HepG2 (cell line): ENCODE data around the gene AHCY. TPM values are rescaled to one million over a fixed set of nuclear protein-coding genes. Genes with fewer than 3 reads are reported as not detected.

ENCODE experiments used
- BATF2 ChIP-seq: sonication (generic); formaldehyde crosslinking; IDR thresholded peaks from 2 replicates; pipeline ENCODE4 v1.8.0; 2022; ENCODE audit warnings: mild to moderate bottlenecking, missing genetic modification reagents, moderate library complexity
- BRCA1 ChIP-seq: sonication (generic); formaldehyde crosslinking; IDR thresholded peaks from 2 replicates; pipeline ENCODE4 v1.4.0; 2020; ENCODE audit warnings: missing genetic modification reagents
- CBFB ChIP-seq: sonication (generic); formaldehyde crosslinking; IDR thresholded peaks from 2 replicates; pipeline ENCODE4 v1.4.0; 2020; ENCODE audit warnings: missing genetic modification reagents
- CHD4 ChIP-seq: fragments of 200-600 bp; sonication (generic); IDR thresholded peaks from 2 replicates; pipeline ENCODE4 v1.7.0; 2017; ENCODE audit warnings: mild to moderate bottlenecking, low read length, borderline replicate concordance
- GATA4 ChIP-seq: sonication (generic); IDR thresholded peaks from 2 replicates; pipeline ENCODE4 v1.6.1; 2016; ENCODE audit warnings: antibody characterized with exemption, low read depth, borderline replicate concordance
- HNRNPLL ChIP-seq: fragments of 200-400 bp; formaldehyde crosslinking; IDR thresholded peaks from 2 replicates; pipeline ENCODE4 v1.6.1; 2017; ENCODE audit warnings: mild to moderate bottlenecking, low read depth, low read length; ENCODE audit not compliant: poor library complexity, severe bottlenecking
- KDM1A ChIP-seq: IDR thresholded peaks from 2 replicates; pipeline ENCODE4 v1.6.1; 2016; ENCODE audit warnings: missing compliant biosample characterization
- MED13 ChIP-seq: sonication (generic); formaldehyde crosslinking; IDR thresholded peaks from 2 replicates; pipeline ENCODE4 v1.5.0; 2020; ENCODE audit warnings: missing genetic modification reagents
- NFKB2 ChIP-seq: sonication (generic); formaldehyde crosslinking; IDR thresholded peaks from 2 replicates; pipeline ENCODE4 v1.4.0; 2020; ENCODE audit warnings: missing genetic modification reagents, borderline replicate concordance
- SIN3B ChIP-seq: fragments of 150-350 bp; IDR thresholded peaks from 2 replicates; pipeline ENCODE4 v1.6.1; 2014; ENCODE audit warnings: low read length
- SMAD3 ChIP-seq: sonication (generic); formaldehyde crosslinking; IDR thresholded peaks from 2 replicates; pipeline ENCODE4 v1.4.0; 2020; ENCODE audit warnings: missing genetic modification reagents
- SOX13 ChIP-seq, 3 experiments: fragments of 450-650 bp in 1 of 3; sonication (generic) in 1 of 3; formaldehyde crosslinking in 1 of 3; IDR thresholded peaks in 2 of 3; conservative IDR thresholded peaks in 1 of 3; 2 replicates each; pipeline versions ENCODE4 v1.5.0 to v1.6.1; 2016 to 2020; ENCODE audit warnings: antibody characterized with exemption in 1 of 3, mild to moderate bottlenecking in 1 of 3, missing compliant biosample characterization in 1 of 3, missing genetic modification reagents in 1 of 3, moderate library complexity in 1 of 3
- SP5 ChIP-seq: IDR thresholded peaks from 2 replicates; pipeline ENCODE4 v1.6.1; 2016; ENCODE audit warnings: low read depth, borderline replicate concordance
- SRSF1 ChIP-seq: fragments of 200-400 bp; formaldehyde crosslinking; optimal IDR thresholded peaks from 2 replicates; pipeline ENCODE3; 2017; ENCODE audit warnings: mild to moderate bottlenecking, low read depth, low read length, moderate library complexity
- TAF15 ChIP-seq: fragments of 200-400 bp; formaldehyde crosslinking; IDR thresholded peaks from one replicate; pipeline ENCODE4 v1.6.1; 2018; ENCODE audit warnings: mild to moderate bottlenecking, low read depth, low read length; ENCODE audit not compliant: poor library complexity, severe bottlenecking
- TEAD3 ChIP-seq: optimal IDR thresholded peaks from 2 replicates; pipeline ENCODE3; 2016; ENCODE audit warnings: borderline replicate concordance
- TRIM22 ChIP-seq: fragments of 450-650 bp; IDR thresholded peaks from 2 replicates; pipeline ENCODE4 v1.6.1; 2017
- XRCC5 ChIP-seq: fragments of 200-400 bp; formaldehyde crosslinking; optimal IDR thresholded peaks from 2 replicates; pipeline ENCODE3; 2017; ENCODE audit warnings: mild to moderate bottlenecking, low read length
- ZKSCAN1 ChIP-seq: fragments of 150-350 bp; IDR thresholded peaks from 2 replicates; pipeline ENCODE4 v1.6.1; 2014; ENCODE audit warnings: low read length
- ZNF256 ChIP-seq: sonication (generic); formaldehyde crosslinking; conservative IDR thresholded peaks from 2 replicates; pipeline ENCODE4 v1.4.0; 2020; ENCODE audit warnings: missing genetic modification reagents
- ZNF333 ChIP-seq: sonication (generic); formaldehyde crosslinking; IDR thresholded peaks from 2 replicates; pipeline ENCODE4 v1.4.0; 2020; ENCODE audit warnings: mild to moderate bottlenecking, missing genetic modification reagents, borderline replicate concordance
- ZNF510 ChIP-seq: sonication (generic); formaldehyde crosslinking; IDR thresholded peaks from 2 replicates; pipeline ENCODE4 v1.4.0; 2020; ENCODE audit warnings: low read depth, mild to moderate bottlenecking, missing genetic modification reagents
- ZNF605 ChIP-seq: sonication (generic); formaldehyde crosslinking; IDR thresholded peaks from 2 replicates; pipeline ENCODE4 v1.8.0; 2022; ENCODE audit warnings: mild to moderate bottlenecking, missing genetic modification reagents
- ZNF878 ChIP-seq: sonication (generic); formaldehyde crosslinking; IDR thresholded peaks from 2 replicates; pipeline ENCODE4 v1.8.1; 2023; ENCODE audit warnings: mild to moderate bottlenecking, missing genetic modification reagents, moderate library complexity
- polyA plus RNA-seq, 8 experiments: library from polyadenylated mRNA; depleted of rRNA in 3 of 8; stranded (reverse) in 7 of 8; unstranded in 1 of 8; fragments of >200 nt; fragmentation: Illumina TruSeq in 4 of 8; extraction: Trizol in 4 of 8; gene quantifications; 2 replicates each; pipeline versions ENCODE4 v1.2.1 to v1.2.3, GENCODE V29; 2011 to 2016; ENCODE audit warnings: low read depth in 4 of 8, missing spikeins in 1 of 8, mixed read lengths in 1 of 8; ENCODE audit not compliant: insufficient read depth in 1 of 8
- total RNA-seq, 5 experiments: library from RNA; depleted of rRNA; stranded (reverse); fragments of >200 nt; fragmentation: Illumina TruSeq; extraction: Trizol; gene quantifications; 2 replicates each; pipeline ENCODE4 v1.2.3, GENCODE V29; 2016; ENCODE audit warnings: low read depth in 1 of 5
- TF ChIP-seq, protein P1 (sequence below): sonication (generic); formaldehyde crosslinking; IDR thresholded peaks from 2 replicates; pipeline ENCODE4 v1.9.0; 2021; ENCODE audit warnings: missing genetic modification reagents, mild to moderate bottlenecking, borderline replicate concordance
- TF ChIP-seq, protein P2 (sequence below): sonication (generic); formaldehyde crosslinking; conservative IDR thresholded peaks from 2 replicates; pipeline ENCODE4 v1.4.0; 2020; ENCODE audit warnings: missing genetic modification reagents

Gene AHCY
- total and polyA plus RNA-seq, 2 of the 13 experiments (the other 11 are each of a cell fraction or from before 2014, with no cell fraction given), result 407 to 419 TPM

DNA sequence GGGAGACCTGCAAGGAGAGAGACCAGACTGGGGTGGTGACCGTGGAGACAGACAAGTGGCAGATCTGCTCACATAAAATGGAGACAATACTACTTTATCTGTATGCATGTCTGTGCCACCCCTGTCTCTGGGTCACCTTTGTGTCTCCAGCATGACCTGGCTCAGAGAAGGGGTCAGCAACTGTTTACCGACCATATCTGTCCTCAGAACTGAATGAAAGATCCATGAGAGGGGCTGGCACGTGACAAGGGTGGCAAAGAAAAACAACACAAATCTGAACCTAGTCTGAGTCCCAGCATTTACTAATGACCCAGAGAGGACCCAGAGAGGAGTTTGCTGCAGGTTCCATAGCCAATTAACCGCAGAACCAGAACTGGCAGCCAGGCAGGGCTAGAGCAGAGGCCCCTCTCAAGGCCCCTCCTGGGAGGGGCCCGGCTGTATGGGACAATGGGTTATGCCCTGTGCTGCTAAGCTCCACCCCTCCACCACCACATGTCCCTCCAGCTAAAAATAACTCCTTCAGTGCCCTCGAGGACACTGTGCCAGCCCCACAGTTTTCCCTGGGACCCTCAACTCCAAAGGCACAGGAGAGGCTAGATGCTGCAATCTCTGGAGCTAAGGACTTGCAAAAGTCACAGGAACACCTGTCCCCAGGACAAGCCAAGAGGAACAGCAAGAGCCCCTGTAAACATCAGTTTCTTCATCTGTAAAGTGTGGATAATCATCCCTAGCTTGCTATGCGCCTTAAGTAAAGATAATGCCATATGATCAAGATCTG lies 2.2 kb downstream of the AHCY start (continued):
- TF ChIP-seq SOX13 (IDR thresholded peaks at IDR 0.05) (peak; percentile 80), SOX13 (CRISPR knock-in tag; conservative IDR thresholded peaks at IDR 0.05 in 1 of 2, IDR thresholded peaks at IDR 0.05 in 1 of 2) (peak in 1 of 2 experiments; percentile 97; a peak in 2 of 4 replicates), SIN3B (no peak), MED13 (no peak), XRCC5 (no peak), HNRNPLL (no peak), SMAD3 (CRISPR knock-in tag) (peak; percentile 4; the same call in 1 of the 2 replicates), SRSF1 (no peak), ZNF333 (CRISPR knock-in tag) (no peak), ZNF878 (no peak), BRCA1 (CRISPR knock-in tag) (no peak), ZNF605 (CRISPR knock-in tag) (peak; percentile 63; the same call in 1 of the 2 replicates), ZNF256 (no peak), SP5 (CRISPR knock-in tag) (peak; percentile 90), TEAD3 (CRISPR knock-in tag) (no peak), KDM1A (CRISPR knock-in tag) (no peak), GATA4 (no peak), TRIM22 (no peak), BATF2 (CRISPR knock-in tag) (no peak), TAF15 (no peak), CHD4 (no peak), NFKB2 (CRISPR knock-in tag) (no peak; the same call in 1 of the 2 replicates), CBFB (CRISPR knock-in tag) (0 out of 2 replicates have a peak, but pooled peaks have one; percentile 40), ZNF510 (CRISPR knock-in tag) (no peak), ZKSCAN1 (no peak)
- TF ChIP-seq, protein P1, sequence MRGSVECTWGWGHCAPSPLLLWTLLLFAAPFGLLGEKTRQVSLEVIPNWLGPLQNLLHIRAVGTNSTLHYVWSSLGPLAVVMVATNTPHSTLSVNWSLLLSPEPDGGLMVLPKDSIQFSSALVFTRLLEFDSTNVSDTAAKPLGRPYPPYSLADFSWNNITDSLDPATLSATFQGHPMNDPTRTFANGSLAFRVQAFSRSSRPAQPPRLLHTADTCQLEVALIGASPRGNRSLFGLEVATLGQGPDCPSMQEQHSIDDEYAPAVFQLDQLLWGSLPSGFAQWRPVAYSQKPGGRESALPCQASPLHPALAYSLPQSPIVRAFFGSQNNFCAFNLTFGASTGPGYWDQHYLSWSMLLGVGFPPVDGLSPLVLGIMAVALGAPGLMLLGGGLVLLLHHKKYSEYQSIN (CRISPR knock-in tag), result no peak
- TF ChIP-seq, protein P2, sequence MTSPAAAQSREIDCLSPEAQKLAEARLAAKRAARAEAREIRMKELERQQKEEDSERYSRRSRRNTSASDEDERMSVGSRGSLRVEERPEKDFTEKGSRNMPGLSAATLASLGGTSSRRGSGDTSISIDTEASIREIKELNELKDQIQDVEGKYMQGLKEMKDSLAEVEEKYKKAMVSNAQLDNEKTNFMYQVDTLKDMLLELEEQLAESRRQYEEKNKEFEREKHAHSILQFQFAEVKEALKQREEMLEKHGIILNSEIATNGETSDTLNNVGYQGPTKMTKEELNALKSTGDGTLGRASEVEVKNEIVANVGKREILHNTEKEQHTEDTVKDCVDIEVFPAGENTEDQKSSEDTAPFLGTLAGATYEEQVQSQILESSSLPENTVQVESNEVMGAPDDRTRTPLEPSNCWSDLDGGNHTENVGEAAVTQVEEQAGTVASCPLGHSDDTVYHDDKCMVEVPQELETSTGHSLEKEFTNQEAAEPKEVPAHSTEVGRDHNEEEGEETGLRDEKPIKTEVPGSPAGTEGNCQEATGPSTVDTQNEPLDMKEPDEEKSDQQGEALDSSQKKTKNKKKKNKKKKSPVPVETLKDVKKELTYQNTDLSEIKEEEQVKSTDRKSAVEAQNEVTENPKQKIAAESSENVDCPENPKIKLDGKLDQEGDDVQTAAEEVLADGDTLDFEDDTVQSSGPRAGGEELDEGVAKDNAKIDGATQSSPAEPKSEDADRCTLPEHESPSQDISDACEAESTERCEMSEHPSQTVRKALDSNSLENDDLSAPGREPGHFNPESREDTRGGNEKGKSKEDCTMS (CRISPR knock-in tag), result no peak
